GM12801 (cell line): ENCODE measurements around the gene SCYL1.

Experiments
- CTCF ChIP-seq: IDR thresholded peaks from one replicate; pipeline ENCODE4 v1.5.1; 2011; ENCODE audit warnings: control low read depth; ENCODE audit not compliant: insufficient read length; ENCODE audit errors: extremely low read depth

Gene SCYL1

GRCh38 chr11:65569973-65570918 is 45.4 kb downstream of the SCYL1 start, which contains the start of gene ZNRD2:
Gene ZNRD2 (plus strand): TSS chr11:65570477. CDS start chr11:65570492, 15 bp downstream.
- no peak for TF ChIP-seq CTCF

- TF ChIP-seq CTCF = no peak
Measured at GRCh38 chr11:65571420-65571819, 46.5 kb downstream of the SCYL1 start.

GRCh38 chr11:65571940-65572339 is 47.1 kb downstream of the SCYL1 start:
- no peak for TF ChIP-seq CTCF

- TF ChIP-seq CTCF = no peak
Measured at GRCh38 chr11:65572356-65573051, 47.6 kb downstream of the SCYL1 start, which contains the start of gene FAM89B. Gene FAM89B (plus strand): TSS chr11:65572538. CDS start chr11:65572670, 132 bp downstream.

- no peak for TF ChIP-seq CTCF
Measured at GRCh38 chr11:65573391-65574079, 48.7 kb downstream of the SCYL1 start.

- no peak for TF ChIP-seq CTCF
Measured at GRCh38 chr11:65574109-65574810, 49.4 kb downstream of the SCYL1 start.
